Activated CD4-positive, alpha-beta memory T cell treated with anti-CD3 and anti-CD28 coated beads, Interleukin-2, amount 10 ng/mL, durations not matched to agents 7 days and 5 days (primary cell): ENCODE results near the gene CD200. TPM values are rescaled to one million over a fixed set of nuclear protein-coding genes. Genes with fewer than 3 reads are reported as not detected.

Experiments
- CTCF ChIA-PET: fragments of 350-600 bp; sonication (Branson Sonifier 250); formaldehyde crosslinking; loops from one replicate; lab custom pipeline; 2021; ENCODE audit warnings: antibody characterized with exemption, inconsistent platforms; lab: Charles Lee
- POLR2A ChIA-PET: fragments of 350-600 bp; sonication (Branson Sonifier 250); formaldehyde crosslinking; loops from one replicate; lab custom pipeline; 2021; ENCODE audit warnings: antibody characterized with exemption; lab: Charles Lee
- DNase-seq: peaks from one replicate; pipeline ENCODE4 v3.0.0-alpha.2; 2020
- H3K27ac Mint-ChIP-seq: one replicate; pipeline ENCODE4 v1.8.0; 2021; ENCODE audit warnings: mild to moderate bottlenecking, mixed read lengths
- H3K27me3 Mint-ChIP-seq: one replicate; pipeline ENCODE4 v1.8.0; 2021; ENCODE audit warnings: mixed read lengths
- H3K36me3 Mint-ChIP-seq: one replicate; pipeline ENCODE4 v1.8.0; 2021; ENCODE audit warnings: low read depth, mixed read lengths
- H3K4me1 Mint-ChIP-seq: one replicate; pipeline ENCODE4 v1.8.0; 2021; ENCODE audit warnings: mixed read lengths
- H3K4me3 Mint-ChIP-seq: one replicate; pipeline ENCODE4 v1.8.0; 2021; ENCODE audit warnings: mild to moderate bottlenecking, mixed read lengths
- H3K9me3 Mint-ChIP-seq: one replicate; pipeline ENCODE4 v1.8.0; 2021; ENCODE audit warnings: mixed read lengths
- total RNA-seq, 2 experiments: library from RNA; stranded (reverse); gene quantifications; one replicate each; pipeline ENCODE4 v1.2.3, GENCODE V29; 2021

CD200 gene
- total RNA-seq, 2 experiments from 2014 or later = 9.1 to 9.2 TPM

GRCh38 chr3:112308151-112308911 is 24.6 kb upstream of the CD200 start:
- H3K4me1 Mint-ChIP-seq = peaks cover 1% of the 10 kb centered on the region
- ChIA-PET POLR2A (no interaction called here), CTCF (interaction anchor here (2.8 to 3.0 kb wide), 2 partner anchors 15 to 197 kb away, joined by 7 to 12 read pairs; partner anchors contain the start of gene SLC9C1)
- H3K36me3 Mint-ChIP-seq = no peaks in the 10 kb centered on the region
- no peak for DNase-seq
- no peak overlapping the region for H3K4me3 Mint-ChIP-seq
- H3K9me3 Mint-ChIP-seq = no peaks in the 10 kb centered on the region
- no peaks in the 10 kb centered on the region for H3K27me3 Mint-ChIP-seq
- H3K27ac Mint-ChIP-seq = no peak overlapping the region

GRCh38 chr3:112314649-112315048 is 18.3 kb upstream of the CD200 start:
- DNase-seq = no peak
- Mint-ChIP-seq H3K4me3 (no peak overlapping the region), H3K27me3 (peaks cover 2% of the 10 kb centered on the region), H3K4me1 (peaks cover 1% of the 10 kb centered on the region), H3K36me3 (peaks cover 4% of the 10 kb centered on the region), H3K9me3 (no peaks in the 10 kb centered on the region), H3K27ac (no peak overlapping the region)
- ChIA-PET POLR2A (no interaction called here), CTCF (interaction anchor here (2.5 kb wide), 1 partner anchor 21 kb away, joined by 7 read pairs; the partner anchor contains the start of gene SLC9C1)

GRCh38 chr3:112315791-112316190 is 17.2 kb upstream of the CD200 start:
- Mint-ChIP-seq H3K27ac (no peak overlapping the region), H3K4me3 (no peak overlapping the region)

GRCh38 chr3:112319516-112320276 is 13.3 kb upstream of the CD200 start:
- ChIA-PET CTCF (interaction anchor here (0.8 to 1.3 kb wide), 7 partner anchors 15 to 208 kb away, joined by 3 to 4 read pairs (median 3); partner anchors contain the start of gene SLC9C1), POLR2A (no interaction called here)
- H3K4me1 Mint-ChIP-seq = no peaks in the 10 kb centered on the region
- peaks cover 15% of the 10 kb centered on the region for H3K27me3 Mint-ChIP-seq
- H3K36me3 Mint-ChIP-seq = peaks cover 4% of the 10 kb centered on the region
- no peak overlapping the region for H3K4me3 Mint-ChIP-seq
- no peaks in the 10 kb centered on the region for H3K9me3 Mint-ChIP-seq
- DNase-seq = no peak
- H3K27ac Mint-ChIP-seq = no peak overlapping the region

More at GRCh38 chr3:112315791-112316190, 17.2 kb upstream of the CD200 start:
- POLR2A ChIA-PET = no interaction called here
- Mint-ChIP-seq H3K4me1 (peaks cover 1% of the 10 kb centered on the region), H3K9me3 (no peaks in the 10 kb centered on the region), H3K36me3 (peaks cover 4% of the 10 kb centered on the region), H3K27me3 (peaks cover 5% of the 10 kb centered on the region)
- no peak for DNase-seq
- CTCF ChIA-PET = interaction anchor here (0.7 to 1.0 kb wide), 3 partner anchors 12 to 22 kb away, joined by 3 read pairs; partner anchors contain the start of gene SLC9C1

GRCh38 chr3:112320691-112321090 is 12.3 kb upstream of the CD200 start:
- ChIA-PET POLR2A (no interaction called here), CTCF (interaction anchor here (0.7 to 2.7 kb wide), 4 partner anchors 10 to 214 kb away, joined by 3 to 22 read pairs (median 4); partner anchors contain the start of genes CD200 and SLC9C1)
- no peak for DNase-seq
- Mint-ChIP-seq H3K36me3 (peaks cover 4% of the 10 kb centered on the region), H3K4me1 (no peaks in the 10 kb centered on the region), H3K4me3 (no peak overlapping the region), H3K9me3 (no peaks in the 10 kb centered on the region), H3K27ac (no peak overlapping the region), H3K27me3 (peaks cover 15% of the 10 kb centered on the region)

GRCh38 chr3:112321867-112322652 is 10.9 kb upstream of the CD200 start:
- CTCF ChIA-PET = interaction anchor here (0.8 to 2.7 kb wide), 9 partner anchors 11 to 211 kb away, joined by 3 to 22 read pairs (median 4); partner anchors contain the start of genes CD200 and SLC9C1
- Mint-ChIP-seq H3K27me3 (peaks cover 17% of the 10 kb centered on the region), H3K4me1 (no peaks in the 10 kb centered on the region), H3K9me3 (no peaks in the 10 kb centered on the region), H3K4me3 (no peak overlapping the region), H3K36me3 (peaks cover 4% of the 10 kb centered on the region), H3K27ac (no peak overlapping the region)
- POLR2A ChIA-PET = interaction anchor here (0.7 to 1.2 kb wide), 3 partner anchors 11 to 240 kb away, joined by 3 to 6 read pairs (median 3); partner anchors contain the start of genes ATG3, CD200 and SLC35A5
- DNase-seq = no peak

- Mint-ChIP-seq H3K36me3 (no peaks in the 10 kb centered on the region), H3K4me1 (peaks cover 5% of the 10 kb centered on the region), H3K27ac (no peak overlapping the region), H3K27me3 (peaks cover 11% of the 10 kb centered on the region), H3K9me3 (no peaks in the 10 kb centered on the region), H3K4me3 (no peak overlapping the region)
- CTCF ChIA-PET = interaction anchor here (1.2 to 1.8 kb wide), 3 partner anchors 32 to 193 kb away, joined by 3 to 7 read pairs (median 6); no protein-coding TSS in a partner anchor
- POLR2A ChIA-PET = no interaction called here
- peak; percentile 44 for DNase-seq
Measured at GRCh38 chr3:112327371-112327951, 5.5 kb upstream of the CD200 start.

GRCh38 chr3:112331851-112332250 is 1.1 kb upstream of the CD200 start:
- peak overlapping the region; percentile 84 for H3K4me3 Mint-ChIP-seq
- no peaks in the 10 kb centered on the region for H3K36me3 Mint-ChIP-seq
- no peak overlapping the region for H3K27ac Mint-ChIP-seq
- ChIA-PET POLR2A (interaction anchor here (1.4 to 3.2 kb wide), 2 partner anchors 166 to 182 kb away, joined by 5 to 35 read pairs; partner anchors contain the start of gene BTLA), CTCF (interaction anchor here (0.6 to 3.9 kb wide), 5 partner anchors 40 to 251 kb away, joined by 3 to 17 read pairs (median 8); no protein-coding TSS in a partner anchor)
- H3K27me3 Mint-ChIP-seq = peaks cover under 1% of the 10 kb centered on the region
- peaks cover 37% of the 10 kb centered on the region for H3K4me1 Mint-ChIP-seq
- no peak for DNase-seq
- H3K9me3 Mint-ChIP-seq = no peaks in the 10 kb centered on the region

- peak; percentile 24 for DNase-seq
- Mint-ChIP-seq H3K36me3 (no peaks in the 10 kb centered on the region), H3K4me1 (peaks cover 48% of the 10 kb centered on the region), H3K4me3 (peak overlapping the region; percentile 84), H3K9me3 (no peaks in the 10 kb centered on the region), H3K27ac (peak overlapping the region; percentile 67), H3K27me3 (no peaks in the 10 kb centered on the region)
- ChIA-PET CTCF (interaction anchor here (0.8 to 3.9 kb wide), 23 partner anchors 12 to 222 kb away, joined by 3 to 34 read pairs (median 4); partner anchors contain the start of genes BTLA and SLC9C1), POLR2A (interaction anchor here (0.7 to 3.2 kb wide), 18 partner anchors 11 to 355 kb away, joined by 3 to 35 read pairs (median 4); partner anchors contain the start of genes ABHD10, BTLA and GCSAM)
Measured at GRCh38 chr3:112333381-112334317, 693 bp downstream of the CD200 start.

GRCh38 chr3:112334691-112335433 is 1.9 kb downstream of the CD200 start:
- ChIA-PET CTCF (interaction anchor here (0.8 to 3.9 kb wide), 6 partner anchors 36 to 223 kb away, joined by 3 to 34 read pairs (median 14); partner anchors contain the start of gene BTLA), POLR2A (interaction anchor here (1.3 to 3.2 kb wide), 3 partner anchors 29 to 179 kb away, joined by 3 to 35 read pairs (median 13); partner anchors contain the start of gene BTLA)
- Mint-ChIP-seq H3K36me3 (no peaks in the 10 kb centered on the region), H3K9me3 (no peaks in the 10 kb centered on the region), H3K4me1 (peaks cover 49% of the 10 kb centered on the region), H3K27me3 (no peaks in the 10 kb centered on the region), H3K4me3 (peak overlapping the region; percentile 84), H3K27ac (no peak overlapping the region)
- no peak for DNase-seq
